Gastroesophageal sphincter (tissue), 4 donors: Measurements from ENCODE around the gene DCANP1. TPM values are rescaled to one million over a fixed set of nuclear protein-coding genes. Genes with fewer than 3 reads are reported as not detected.
A peak's percentile ranks its signal among the peaks of the same experiment; 100 is the strongest.

Experiments used
- ATAC-seq: fragments of 150-250 bp; one replicate; pipeline ENCODE4 v1.9.1; 2016; ENCODE audit warnings: mild to moderate bottlenecking, moderate library complexity
- H3K27ac ChIP-seq, 4 donors: fragments of 200-600 bp; sonication (generic) in 3 of 4; 1 replicate in 3 of 4; 2 replicates in 1 of 4; pipeline ENCODE4 v1.5.1; 2016 to 2019
- H3K27me3 ChIP-seq: fragments of 200-600 bp; sonication (generic); one replicate; pipeline ENCODE4 v1.5.1; 2019
- H3K36me3 ChIP-seq, 2 donors: fragments of 200-600 bp; sonication (generic); one replicate each; pipeline ENCODE4 v1.5.1; 2019; ENCODE audit warnings: control low read depth in 1 of 2
- H3K4me1 ChIP-seq, 3 donors: fragments of 200-600 bp; sonication (generic); 1 replicate in 2 of 3; 2 replicates in 1 of 3; pipeline ENCODE4 v1.5.1; 2016 to 2019; ENCODE audit warnings: control low read depth in 2 of 3
- H3K4me3 ChIP-seq, 2 donors: fragments of 200-600 bp; sonication (generic); one replicate each; pipeline ENCODE4 v1.5.1; 2019; ENCODE audit warnings: mild to moderate bottlenecking in 1 of 2, moderate library complexity in 1 of 2
- H3K9me3 ChIP-seq, 3 donors: fragments of 200-600 bp; sonication (generic); one replicate each; pipeline ENCODE4 v1.5.1; 2017 to 2019; ENCODE audit warnings: control low read depth in 2 of 3
- EP300 ChIP-seq: sonication (generic); formaldehyde crosslinking; IDR thresholded peaks from one replicate; pipeline ENCODE4 v1.6.1; 2017; ENCODE audit warnings: antibody characterized with exemption, mild to moderate bottlenecking
- POLR2A ChIP-seq, 2 donors: fragments of 450-650 bp; IDR thresholded peaks; one replicate each; pipeline ENCODE4 v1.6.1; 2017; ENCODE audit warnings: antibody characterized with exemption in 2 of 2, mild to moderate bottlenecking in 2 of 2, moderate library complexity in 1 of 2
- POLR2AphosphoS5 ChIP-seq: sonication (generic); formaldehyde crosslinking; IDR thresholded peaks from one replicate; pipeline ENCODE4 v1.6.1; 2017; ENCODE audit warnings: antibody characterized with exemption
- WGBS, 2 donors: methylation state at CpG; one replicate each; pipeline ENCODE4 v1.1.5; 2018; ENCODE audit warnings: low coverage in 1 of 2; 5-methylcytosine and 5-hydroxymethylcytosine counted together
- small RNA-seq, 4 donors: library from RNA; depleted of rRNA; stranded (forward); fragments of <200 nt; gene quantifications; one replicate each; pipeline ENCODE3, GENCODE V24; 2016
- total RNA-seq, 4 donors: library from RNA; depleted of rRNA; stranded (reverse); fragments of >200 nt; gene quantifications; one replicate each; pipeline ENCODE4 v1.1.0, GENCODE V29; 2016
- TF ChIP-seq, protein P1 (sequence below), 4 experiments: fragments of 200-600 bp in 2 of 4; fragments of 450-650 bp in 2 of 4; sonication (generic) in 1 of 4; IDR thresholded peaks; one replicate each; pipeline ENCODE4 v1.5.1; 2017 to 2019; ENCODE audit warnings: antibody characterized with exemption in 4 of 4, mild to moderate bottlenecking in 2 of 4, moderate library complexity in 2 of 4

The DCANP1 gene
- total RNA-seq, 4 donors from 2014 or later, result not detected

DNA sequence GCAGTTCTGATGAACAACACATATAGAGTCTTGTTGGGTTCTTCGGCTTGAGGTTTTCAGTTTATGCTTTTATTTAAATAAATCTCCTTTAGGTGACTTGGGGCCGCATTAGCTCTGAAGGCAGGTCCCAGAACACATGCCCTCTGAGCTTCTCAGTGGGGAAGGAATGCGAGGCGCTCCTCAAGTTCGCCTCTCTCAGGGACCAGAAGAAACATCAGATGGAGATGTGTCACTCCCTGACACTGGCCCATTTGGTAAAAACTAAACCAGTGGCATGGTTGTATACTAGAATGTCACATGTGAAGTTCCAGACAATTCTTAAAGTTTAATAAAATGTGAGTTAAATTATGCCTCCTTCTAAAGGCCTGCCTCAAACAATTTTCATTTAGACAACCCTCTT lies 50.1 kb downstream of the DCANP1 start:
- TF ChIP-seq, protein P1, sequence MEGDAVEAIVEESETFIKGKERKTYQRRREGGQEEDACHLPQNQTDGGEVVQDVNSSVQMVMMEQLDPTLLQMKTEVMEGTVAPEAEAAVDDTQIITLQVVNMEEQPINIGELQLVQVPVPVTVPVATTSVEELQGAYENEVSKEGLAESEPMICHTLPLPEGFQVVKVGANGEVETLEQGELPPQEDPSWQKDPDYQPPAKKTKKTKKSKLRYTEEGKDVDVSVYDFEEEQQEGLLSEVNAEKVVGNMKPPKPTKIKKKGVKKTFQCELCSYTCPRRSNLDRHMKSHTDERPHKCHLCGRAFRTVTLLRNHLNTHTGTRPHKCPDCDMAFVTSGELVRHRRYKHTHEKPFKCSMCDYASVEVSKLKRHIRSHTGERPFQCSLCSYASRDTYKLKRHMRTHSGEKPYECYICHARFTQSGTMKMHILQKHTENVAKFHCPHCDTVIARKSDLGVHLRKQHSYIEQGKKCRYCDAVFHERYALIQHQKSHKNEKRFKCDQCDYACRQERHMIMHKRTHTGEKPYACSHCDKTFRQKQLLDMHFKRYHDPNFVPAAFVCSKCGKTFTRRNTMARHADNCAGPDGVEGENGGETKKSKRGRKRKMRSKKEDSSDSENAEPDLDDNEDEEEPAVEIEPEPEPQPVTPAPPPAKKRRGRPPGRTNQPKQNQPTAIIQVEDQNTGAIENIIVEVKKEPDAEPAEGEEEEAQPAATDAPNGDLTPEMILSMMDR (IDR thresholded peaks at IDR 0.05), result no peak
- TF ChIP-seq POLR2A (IDR thresholded peaks at IDR 0.05) (no peak), POLR2AphosphoS5 (no peak), EP300 (no peak)
- ATAC-seq, result no peak
- Histone ChIP-seq H3K27ac (peak overlapping the region in 1 of 4 donors; percentile 19), H3K27me3 (no peaks in the 10 kb centered on the region), H3K9me3 (no peaks in the 10 kb centered on the region), H3K4me3 (peak overlapping the region in 1 of 2 donors; percentile 96), H3K4me1 (peaks cover 0 to 74% (median 19%) of the 10 kb centered on the region in 3 donors), H3K36me3 (no peaks in the 10 kb centered on the region)
- 80 to 93% methylated on average over 2 to 3 of the region's 5 CpGs for WGBS, 2 donors

DNA sequence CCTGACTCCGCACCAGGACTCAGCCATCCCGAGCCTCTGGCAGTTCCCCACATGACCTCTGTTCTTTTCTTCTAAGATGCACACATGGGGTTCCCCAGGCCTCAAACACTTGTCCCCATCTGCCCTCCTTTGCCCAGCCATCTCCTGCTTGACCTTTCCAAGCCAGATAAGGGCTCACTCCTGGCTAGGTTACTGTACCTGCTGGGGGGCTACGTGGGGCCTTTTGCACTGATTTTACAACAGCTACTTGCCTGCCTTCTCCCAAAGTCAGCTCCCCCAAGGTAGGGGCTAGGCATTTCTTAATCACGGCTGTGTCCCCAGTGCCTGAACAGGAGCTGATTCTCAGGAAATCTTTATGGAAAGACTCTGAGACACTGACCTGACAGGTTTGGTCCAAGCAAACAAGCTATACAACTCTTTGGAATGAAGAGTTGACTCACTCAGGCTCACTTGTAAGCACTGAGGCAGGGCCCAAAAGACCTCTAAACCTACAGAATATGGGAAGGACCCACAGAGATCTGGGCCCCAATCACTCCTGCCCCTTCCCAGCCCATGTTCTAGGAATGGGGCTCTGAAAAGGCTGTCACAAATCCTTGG lies 50.6 kb downstream of the DCANP1 start:
- H3K27me3 ChIP-seq, result no peaks in the 10 kb centered on the region
- WGBS, 2 donors, result 66 to 77% methylated on average over 2 to 4 of the region's 4 CpGs
- TF ChIP-seq POLR2AphosphoS5 (no peak), EP300 (no peak), POLR2A (IDR thresholded peaks at IDR 0.05) (no peak)
- TF ChIP-seq, protein P1 (IDR thresholded peaks at IDR 0.05), result no peak
- H3K4me1 ChIP-seq, result peaks cover 0 to 79% (median 19%) of the 10 kb centered on the region in 3 donors
- peak overlapping the region in 1 of 4 donors; percentile 19 for H3K27ac ChIP-seq
- no peak overlapping the region for H3K4me3 ChIP-seq
- H3K9me3 ChIP-seq, result no peaks in the 10 kb centered on the region
- H3K36me3 ChIP-seq, result no peaks in the 10 kb centered on the region
- ATAC-seq, result no peak

DNA sequence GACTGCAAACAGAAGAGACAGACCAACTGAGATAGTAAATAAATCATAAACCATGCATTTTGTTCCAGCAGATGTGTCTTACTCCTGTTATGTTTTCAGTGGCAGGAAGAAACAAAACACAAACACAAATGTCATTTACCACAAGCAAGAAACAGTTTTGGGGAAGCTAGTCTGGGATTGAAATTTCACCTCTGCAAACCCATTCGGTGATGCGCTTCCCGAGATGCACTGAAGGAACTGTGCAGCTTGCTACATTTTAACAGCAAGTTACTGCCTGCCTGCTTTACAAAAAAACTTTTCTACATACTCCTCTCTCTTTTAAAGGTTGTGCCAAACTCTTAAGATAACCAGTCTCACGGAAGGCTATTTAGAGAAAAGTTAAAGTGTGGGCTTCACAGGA lies 51.3 kb downstream of the DCANP1 start:
- H3K4me1 ChIP-seq, result peaks cover 0 to 86% (median 19%) of the 10 kb centered on the region in 3 donors
- no peaks in the 10 kb centered on the region for H3K27me3 ChIP-seq
- no peaks in the 10 kb centered on the region for H3K9me3 ChIP-seq
- peak overlapping the region in 1 of 4 donors; percentile 19 for H3K27ac ChIP-seq
- H3K36me3 ChIP-seq, result no peaks in the 10 kb centered on the region
- ATAC-seq, result no peak
- no peak overlapping the region for H3K4me3 ChIP-seq
- TF ChIP-seq EP300, result no peak
- TF ChIP-seq, protein P1 (IDR thresholded peaks at IDR 0.05), result no peak
- no peak for TF ChIP-seq POLR2AphosphoS5
- TF ChIP-seq POLR2A (IDR thresholded peaks at IDR 0.05), result no peak
- WGBS, 2 donors, result 51% methylated on average over 4 of the region's 4 CpGs

DNA sequence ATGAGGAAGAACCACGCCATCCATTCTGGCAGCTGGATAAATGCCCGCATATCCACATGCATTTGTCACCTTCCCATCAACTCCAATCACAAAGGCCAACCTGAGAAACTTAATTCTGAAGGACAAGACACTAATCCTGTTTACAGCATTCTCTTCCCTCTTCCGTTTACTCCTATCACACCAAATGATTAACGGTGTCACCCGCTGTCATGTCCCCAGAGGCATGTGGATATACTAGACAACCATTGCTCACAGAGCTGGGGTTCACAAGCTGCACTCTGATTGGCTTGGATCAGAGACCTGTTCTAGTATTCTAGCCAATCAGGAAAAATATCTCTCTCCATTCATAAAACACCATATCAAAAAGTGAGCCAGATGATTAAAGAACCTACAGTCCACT lies 51.7 kb downstream of the DCANP1 start:
- TF ChIP-seq POLR2A (IDR thresholded peaks at IDR 0.05) (no peak), EP300 (no peak), POLR2AphosphoS5 (no peak)
- TF ChIP-seq, protein P1 (IDR thresholded peaks at IDR 0.05), result no peak
- no peaks in the 10 kb centered on the region for H3K27me3 ChIP-seq
- peaks cover 0 to 90% (median 19%) of the 10 kb centered on the region in 3 donors for H3K4me1 ChIP-seq
- H3K9me3 ChIP-seq, result no peaks in the 10 kb centered on the region
- no peaks in the 10 kb centered on the region for H3K36me3 ChIP-seq
- H3K27ac ChIP-seq, result no peak overlapping the region
- no peak overlapping the region for H3K4me3 ChIP-seq
- no peak for ATAC-seq
- 54 to 79% methylated on average over 5 of the region's 5 CpGs for WGBS, 2 donors

Small RNAs within 50 kb of the gene (small RNA-seq; reads per million reads assigned to genes)
- gene DCANP1, result 0 reads per million in 4 donors

Other genes starting within 250 kb of the DCANP1 start
- 100 to 1,000 TPM; 163 to 180 (median 177) TPM for gene MACROH2A1, start 48.1 kb downstream of the DCANP1 start, total RNA-seq
- not detected for gene TIFAB, start 5.0 kb upstream of the DCANP1 start, total RNA-seq
- not detected for gene NEUROG1, start 88.6 kb upstream of the DCANP1 start, total RNA-seq
- gene CXCL14, start 131.6 kb upstream of the DCANP1 start, total RNA-seq, result 10 to 100 TPM in 1 of 4 donors, 1 to 10 TPM in 2, under 1 TPM in 1; 0.15 to 23.2 (median 3.8) TPM